ENCODE data around the gene WT1.

WT1 gene

DNA sequence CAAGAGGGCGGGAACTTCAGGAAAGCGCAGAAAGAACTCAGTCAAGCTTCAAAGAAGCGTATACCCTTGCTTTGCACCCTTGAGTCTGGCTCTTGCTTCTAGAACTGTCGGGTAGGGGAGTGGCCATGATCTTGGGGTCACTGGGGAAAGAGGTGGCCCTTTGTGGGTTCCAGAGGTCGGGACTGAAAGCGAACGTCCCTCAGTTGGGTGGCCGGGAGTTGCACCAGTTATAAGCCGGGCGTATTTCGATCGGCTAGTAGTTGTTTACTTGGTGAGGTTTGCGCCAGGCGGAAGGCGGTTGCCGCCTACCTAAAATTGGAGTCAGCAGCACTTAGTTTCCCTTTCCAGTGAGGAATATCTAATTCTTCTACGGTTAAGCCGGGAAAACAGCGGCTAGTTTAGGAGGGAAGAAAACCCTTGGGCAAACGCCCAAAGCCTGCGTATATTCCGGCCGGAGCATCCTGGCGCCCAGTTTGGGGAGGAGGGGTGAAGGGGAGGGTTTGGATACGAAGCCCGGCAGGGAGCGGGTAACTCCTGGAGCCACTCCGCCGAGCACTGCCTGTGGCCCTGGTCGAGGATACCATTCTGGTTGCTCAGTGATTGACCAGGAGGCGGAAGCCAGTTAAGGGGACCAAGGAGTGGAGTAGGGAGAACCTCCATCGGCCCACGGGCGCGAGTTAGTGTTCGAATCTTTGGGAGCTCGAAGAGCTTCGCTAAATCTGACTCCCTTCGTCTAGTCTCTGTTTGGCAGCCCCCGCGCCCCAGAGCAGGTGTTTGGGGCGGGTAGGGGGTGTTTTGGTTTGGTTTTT, 807 bp upstream of the WT1 start:
- TF ChIP-seq EZH2 (IDR thresholded peaks at IDR 0.05; ENCODE audit: borderline replicate concordance, low read length): no peak
- TF ChIP-seq, protein P1, sequence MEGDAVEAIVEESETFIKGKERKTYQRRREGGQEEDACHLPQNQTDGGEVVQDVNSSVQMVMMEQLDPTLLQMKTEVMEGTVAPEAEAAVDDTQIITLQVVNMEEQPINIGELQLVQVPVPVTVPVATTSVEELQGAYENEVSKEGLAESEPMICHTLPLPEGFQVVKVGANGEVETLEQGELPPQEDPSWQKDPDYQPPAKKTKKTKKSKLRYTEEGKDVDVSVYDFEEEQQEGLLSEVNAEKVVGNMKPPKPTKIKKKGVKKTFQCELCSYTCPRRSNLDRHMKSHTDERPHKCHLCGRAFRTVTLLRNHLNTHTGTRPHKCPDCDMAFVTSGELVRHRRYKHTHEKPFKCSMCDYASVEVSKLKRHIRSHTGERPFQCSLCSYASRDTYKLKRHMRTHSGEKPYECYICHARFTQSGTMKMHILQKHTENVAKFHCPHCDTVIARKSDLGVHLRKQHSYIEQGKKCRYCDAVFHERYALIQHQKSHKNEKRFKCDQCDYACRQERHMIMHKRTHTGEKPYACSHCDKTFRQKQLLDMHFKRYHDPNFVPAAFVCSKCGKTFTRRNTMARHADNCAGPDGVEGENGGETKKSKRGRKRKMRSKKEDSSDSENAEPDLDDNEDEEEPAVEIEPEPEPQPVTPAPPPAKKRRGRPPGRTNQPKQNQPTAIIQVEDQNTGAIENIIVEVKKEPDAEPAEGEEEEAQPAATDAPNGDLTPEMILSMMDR (IDR thresholded peaks at IDR 0.05; ENCODE audit: low read length): no peak
- Histone ChIP-seq H3K9ac (ENCODE audit: low read length) (no peak overlapping the region), H3K27ac (ENCODE audit: low read depth, low read length, poor library complexity, severe bottlenecking) (no peak overlapping the region), H3K4me1 (ENCODE audit: insufficient read depth, low read length, severe bottlenecking) (no peaks in the 10 kb centered on the region), H3K4me3 (ENCODE audit: low read depth, low read length, poor library complexity, severe bottlenecking) (no peak overlapping the region), H4K20me1 (ENCODE audit: insufficient read depth, low read length) (no peaks in the 10 kb centered on the region), H2AFZ (ENCODE audit: low read length) (no peak overlapping the region), H3K36me3 (ENCODE audit: insufficient read depth, low read length) (no peaks in the 10 kb centered on the region), H3K9me3 (ENCODE audit: low read length) (no peaks in the 10 kb centered on the region), H3K79me2 (ENCODE audit: insufficient read depth, low read length) (no peaks in the 10 kb centered on the region), H3K27me3 (ENCODE audit: insufficient read depth, low read length) (no peaks in the 10 kb centered on the region), H3K9me2 (ENCODE audit: low read depth, low read length) (no peaks in the 10 kb centered on the region), H3K4me2 (ENCODE audit: low read length) (no peak overlapping the region), H3F3A (ENCODE audit: insufficient read depth, low read length) (no peaks in the 10 kb centered on the region)

DNA sequence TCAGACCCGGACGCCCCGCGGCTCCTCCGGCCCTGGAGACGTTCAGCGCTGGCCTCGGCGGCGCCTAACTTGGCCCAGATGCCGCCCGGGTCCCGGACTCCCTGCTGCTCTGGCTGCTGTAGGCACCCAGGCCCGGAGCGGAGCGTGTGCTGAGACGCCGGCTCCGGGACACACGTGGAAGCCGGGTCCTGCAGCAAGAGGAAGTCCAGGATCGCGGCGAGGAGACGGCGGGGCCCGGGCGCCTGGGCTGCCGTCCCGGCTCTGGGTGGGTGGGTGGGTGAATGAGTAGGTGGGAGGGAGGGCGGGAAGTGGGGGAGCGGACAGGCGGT, 223 bp downstream of the WT1 start:
- H3K27ac ChIP-seq (ENCODE audit: low read depth, low read length, poor library complexity, severe bottlenecking): no peak overlapping the region
- no peaks in the 10 kb centered on the region for H3K79me2 ChIP-seq (ENCODE audit: insufficient read depth, low read length)
- no peak overlapping the region for H3K9ac ChIP-seq (ENCODE audit: low read length)
- H3K4me2 ChIP-seq (ENCODE audit: low read length): no peak overlapping the region
- no peaks in the 10 kb centered on the region for H3F3A ChIP-seq (ENCODE audit: insufficient read depth, low read length)
- no peaks in the 10 kb centered on the region for H3K4me1 ChIP-seq (ENCODE audit: insufficient read depth, low read length, severe bottlenecking)
- no peaks in the 10 kb centered on the region for H3K9me2 ChIP-seq (ENCODE audit: low read depth, low read length)
- TF ChIP-seq EZH2 (IDR thresholded peaks at IDR 0.05; ENCODE audit: borderline replicate concordance, low read length): no peak
- TF ChIP-seq, protein P1 (IDR thresholded peaks at IDR 0.05; ENCODE audit: low read length): no peak
- H3K27me3 ChIP-seq (ENCODE audit: insufficient read depth, low read length): no peaks in the 10 kb centered on the region
- no peaks in the 10 kb centered on the region for H3K36me3 ChIP-seq (ENCODE audit: insufficient read depth, low read length)
- no peaks in the 10 kb centered on the region for H4K20me1 ChIP-seq (ENCODE audit: insufficient read depth, low read length)
- H3K4me3 ChIP-seq (ENCODE audit: low read depth, low read length, poor library complexity, severe bottlenecking): no peak overlapping the region
- H2AFZ ChIP-seq (ENCODE audit: low read length): no peak overlapping the region
- H3K9me3 ChIP-seq (ENCODE audit: low read length): no peaks in the 10 kb centered on the region

DNA sequence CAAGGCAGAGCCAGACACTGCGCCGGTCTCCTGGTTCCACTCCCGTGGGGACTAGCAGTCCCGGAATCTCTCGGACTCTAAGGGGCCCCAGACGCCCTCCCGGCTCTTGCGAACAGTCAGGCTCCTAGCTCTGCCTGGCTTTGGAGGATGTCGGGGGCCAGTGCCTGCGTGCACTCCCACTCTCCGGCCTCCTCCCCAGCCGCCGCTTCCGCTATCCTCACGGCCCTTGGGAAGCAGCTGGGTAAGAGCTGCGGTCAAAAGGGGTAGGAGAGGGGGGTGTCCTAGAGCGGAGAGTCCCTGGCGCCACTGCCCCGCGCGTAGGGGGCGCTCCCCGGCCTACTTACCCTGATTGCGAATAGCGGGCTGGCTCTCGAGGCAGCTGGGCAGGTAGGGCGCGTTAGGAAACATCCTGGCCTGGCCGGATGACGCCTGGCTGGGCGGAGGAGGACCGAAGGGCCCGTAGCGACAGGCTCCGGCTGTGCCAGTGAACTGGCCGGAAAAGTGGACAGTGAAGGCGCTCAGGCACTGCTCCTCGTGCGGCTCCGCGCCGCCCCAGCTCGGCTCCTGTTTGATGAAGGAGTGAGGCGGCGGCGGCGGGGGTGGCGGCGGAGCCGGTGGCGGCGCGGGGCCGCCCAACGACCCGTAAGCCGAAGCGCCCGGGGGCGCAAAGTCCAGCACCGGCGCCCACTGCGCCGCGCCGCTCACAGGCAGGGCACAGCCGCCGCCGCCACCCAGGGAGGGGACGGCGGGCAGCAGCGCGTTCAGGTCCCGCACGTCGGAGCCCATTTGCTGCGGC, 785 bp downstream of the WT1 start:
- H3K27ac ChIP-seq (ENCODE audit: low read depth, low read length, poor library complexity, severe bottlenecking): no peak overlapping the region

More for the DNA sequence above, 785 bp downstream of the WT1 start:
- Histone ChIP-seq H3K4me3 (ENCODE audit: low read depth, low read length, poor library complexity, severe bottlenecking) (no peak overlapping the region), H3K9me3 (ENCODE audit: low read length) (no peaks in the 10 kb centered on the region), H3K27me3 (ENCODE audit: insufficient read depth, low read length) (no peaks in the 10 kb centered on the region), H3K9ac (ENCODE audit: low read length) (no peak overlapping the region), H2AFZ (ENCODE audit: low read length) (no peak overlapping the region), H3K4me2 (ENCODE audit: low read length) (no peak overlapping the region), H4K20me1 (ENCODE audit: insufficient read depth, low read length) (no peaks in the 10 kb centered on the region), H3K4me1 (ENCODE audit: insufficient read depth, low read length, severe bottlenecking) (no peaks in the 10 kb centered on the region), H3K79me2 (ENCODE audit: insufficient read depth, low read length) (no peaks in the 10 kb centered on the region), H3K36me3 (ENCODE audit: insufficient read depth, low read length) (no peaks in the 10 kb centered on the region), H3K9me2 (ENCODE audit: low read depth, low read length) (no peaks in the 10 kb centered on the region), H3F3A (ENCODE audit: insufficient read depth, low read length) (no peaks in the 10 kb centered on the region)
- TF ChIP-seq, protein P1 (IDR thresholded peaks at IDR 0.05; ENCODE audit: low read length): no peak
- no peak for TF ChIP-seq EZH2 (IDR thresholded peaks at IDR 0.05; ENCODE audit: borderline replicate concordance, low read length)
